Right renal pelvis (tissue), 4 donors: Measurements from ENCODE around the gene ARHGAP15. TPM values are rescaled to one million over a fixed set of nuclear protein-coding genes. Genes with fewer than 3 reads are reported as not detected.

ENCODE experiments used
- DNase-seq, 4 donors: peaks; one replicate each; pipeline ENCODE4 v3.0.0-alpha.2; 2013; ENCODE audit warnings: low read depth in 4 of 4, low spot score in 3 of 4, missing footprints in 1 of 4
- polyA plus RNA-seq, 4 donors: library from polyadenylated mRNA; unstranded; fragments of 120-200 nt; gene quantifications; one replicate each; pipeline ENCODE4 v1.2.1, GENCODE V29; 2013; ENCODE audit not compliant: insufficient read length in 4 of 4

The ARHGAP15 gene
- polyA plus RNA-seq, 4 donors = 4.3 to 7.5 (median 6.1) TPM

- no peak for DNase-seq
These were observed 253.8 kb downstream of the ARHGAP15 start for GRCh38 chr2:143383016-143383415.

GRCh38 chr2:143384111-143384510 lies 254.9 kb downstream of the ARHGAP15 start:
- DNase-seq = no peak

- no peak for DNase-seq
These were observed 261.0 kb downstream of the ARHGAP15 start for GRCh38 chr2:143390171-143390570.

DNA sequence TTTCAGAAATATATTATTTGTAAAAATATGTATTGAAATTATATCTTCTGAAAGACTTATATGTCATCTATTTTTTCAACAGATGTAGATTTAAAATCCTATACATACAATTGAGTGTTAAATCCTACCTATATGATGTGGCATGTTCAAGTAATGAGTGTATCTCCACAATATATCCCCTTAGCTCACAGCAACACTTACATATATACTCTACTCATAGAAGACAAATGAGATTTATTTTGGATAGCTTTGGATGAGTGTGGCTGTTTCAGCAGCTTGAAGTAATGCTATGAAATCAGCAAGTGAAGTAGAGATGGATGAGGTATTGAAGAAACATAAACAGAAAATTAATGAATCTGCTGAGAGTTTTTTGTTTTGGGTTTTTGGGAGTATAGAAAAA lies 263.1 kb downstream of the ARHGAP15 start:
- DNase-seq = no peak

DNA sequence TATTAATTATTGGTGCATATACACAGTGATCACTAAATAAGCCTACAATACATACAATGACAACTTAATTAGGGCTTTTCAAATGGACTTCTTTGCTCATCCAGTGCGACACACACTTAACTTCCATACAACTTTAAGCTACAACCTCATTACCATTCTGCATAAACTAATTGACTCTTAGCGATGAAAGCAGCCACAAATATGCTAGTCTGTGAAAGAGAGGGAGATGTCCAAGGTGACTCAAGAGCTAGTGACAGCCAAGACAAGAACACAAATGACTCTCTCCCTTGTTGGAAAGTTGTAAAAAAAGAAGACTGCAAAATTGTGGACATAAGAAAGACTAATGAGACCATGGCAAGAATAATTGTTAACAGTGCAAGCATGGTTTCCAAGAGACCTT lies 264.8 kb downstream of the ARHGAP15 start:
- no peak for DNase-seq

GRCh38 chr2:143397884-143398614 lies 268.8 kb downstream of the ARHGAP15 start:
- DNase-seq = no peak

- no peak for DNase-seq
These were observed 269.6 kb downstream of the ARHGAP15 start for GRCh38 chr2:143398781-143399180.

DNA sequence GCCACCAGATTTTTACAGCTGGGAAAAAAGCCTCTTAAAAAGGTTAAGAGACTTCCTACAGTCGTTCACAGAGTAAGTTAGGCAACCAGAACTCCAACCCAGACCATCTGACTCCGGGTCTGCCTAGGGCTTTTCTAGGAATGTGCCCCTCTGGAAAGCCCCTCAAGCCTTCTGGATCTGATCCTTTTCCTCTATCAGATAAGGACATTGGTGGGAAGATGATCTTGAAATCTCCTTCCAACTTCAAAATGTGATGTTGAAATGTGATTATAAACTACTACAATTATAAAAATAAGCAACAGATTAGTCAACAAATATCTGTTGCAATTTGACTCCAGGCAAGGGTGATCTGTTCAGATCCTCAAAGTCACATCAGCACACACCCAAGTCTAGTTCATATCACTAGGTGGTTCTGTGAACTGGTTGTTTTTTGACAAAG lies 270.4 kb downstream of the ARHGAP15 start:
- DNase-seq = no peak

- DNase-seq = no peak
These were observed 272.6 kb downstream of the ARHGAP15 start for GRCh38 chr2:143401861-143402260.

DNA sequence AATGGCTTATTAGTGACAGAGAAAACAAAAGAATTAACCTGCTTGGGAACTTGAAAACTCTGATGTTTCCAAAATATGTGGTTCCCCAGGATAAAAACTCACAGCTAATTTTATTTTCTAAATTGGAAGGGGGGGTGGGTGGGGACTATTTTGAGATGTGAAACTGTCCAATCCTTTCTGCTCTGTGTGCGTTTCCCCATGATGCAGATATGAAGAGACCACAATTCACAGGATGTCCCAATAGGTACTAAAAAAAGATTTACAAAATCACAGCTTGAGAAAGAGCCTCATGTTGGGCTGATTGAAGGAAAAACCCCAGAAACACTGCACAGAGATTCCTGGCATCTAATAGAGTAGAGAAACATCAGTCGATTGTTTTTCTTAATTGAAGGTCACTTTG lies 273.2 kb downstream of the ARHGAP15 start:
- DNase-seq = no peak

GRCh38 chr2:143410082-143410897 lies 281.1 kb downstream of the ARHGAP15 start:
- DNase-seq = no peak

DNA sequence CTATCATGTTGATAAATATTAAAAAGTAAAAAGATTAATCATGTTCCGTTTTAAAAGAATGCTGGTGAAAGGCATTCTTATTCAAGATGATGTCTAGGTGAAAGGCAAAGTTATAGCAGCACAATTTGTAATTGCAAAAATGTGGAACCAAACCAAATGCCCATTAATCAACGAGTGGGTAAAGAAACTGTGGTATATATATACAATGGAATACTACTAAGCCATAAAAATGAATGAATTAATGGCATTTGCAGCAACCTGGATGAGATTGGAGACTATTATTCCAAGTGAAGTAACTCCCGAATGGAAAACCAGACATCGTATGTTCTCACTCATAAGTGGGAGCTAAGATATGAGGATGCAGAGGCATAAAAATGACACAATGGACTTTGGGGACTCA lies 286.4 kb downstream of the ARHGAP15 start:
- DNase-seq = no peak

DNA sequence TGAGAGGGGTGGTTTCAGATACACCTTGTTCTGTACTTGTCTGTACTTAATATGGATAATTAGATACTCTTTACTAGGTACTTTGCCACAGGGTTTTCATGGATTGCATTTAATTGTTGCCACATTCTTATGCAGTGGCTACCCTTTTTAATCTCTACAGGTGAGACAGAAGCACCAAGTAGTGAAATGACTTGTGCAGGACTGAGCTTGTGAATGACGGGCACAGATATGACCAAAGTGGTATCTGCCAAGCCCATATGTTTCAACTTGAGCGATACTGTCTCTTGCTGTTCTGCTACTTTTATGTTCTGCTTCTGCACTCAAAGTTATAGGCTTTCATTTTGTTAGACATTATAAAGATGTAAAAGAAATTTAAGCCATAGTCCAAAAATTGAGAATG lies 288.2 kb downstream of the ARHGAP15 start:
- no peak for DNase-seq

DNA sequence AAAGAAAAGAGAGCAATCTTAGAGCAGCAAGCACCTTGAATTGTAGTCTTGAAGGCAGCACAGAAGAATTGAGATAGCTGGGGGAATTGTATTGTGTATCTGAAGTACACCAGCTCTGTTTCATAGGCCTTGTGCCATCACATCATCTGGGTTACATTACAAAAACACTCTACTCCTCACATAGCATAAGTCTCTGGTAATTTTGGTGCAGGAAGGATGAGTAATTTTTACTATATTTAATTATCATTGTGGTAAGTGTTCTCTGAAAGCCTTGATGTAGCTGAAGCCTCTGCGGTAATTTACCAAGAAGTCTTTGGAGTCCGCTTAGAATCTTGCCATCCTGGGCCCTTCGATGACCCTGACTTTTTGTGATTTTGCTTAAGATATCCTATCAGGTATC lies 291.1 kb downstream of the ARHGAP15 start:
- DNase-seq = no peak

GRCh38 chr2:143422681-143423080 lies 293.5 kb downstream of the ARHGAP15 start:
- no peak for DNase-seq

DNA sequence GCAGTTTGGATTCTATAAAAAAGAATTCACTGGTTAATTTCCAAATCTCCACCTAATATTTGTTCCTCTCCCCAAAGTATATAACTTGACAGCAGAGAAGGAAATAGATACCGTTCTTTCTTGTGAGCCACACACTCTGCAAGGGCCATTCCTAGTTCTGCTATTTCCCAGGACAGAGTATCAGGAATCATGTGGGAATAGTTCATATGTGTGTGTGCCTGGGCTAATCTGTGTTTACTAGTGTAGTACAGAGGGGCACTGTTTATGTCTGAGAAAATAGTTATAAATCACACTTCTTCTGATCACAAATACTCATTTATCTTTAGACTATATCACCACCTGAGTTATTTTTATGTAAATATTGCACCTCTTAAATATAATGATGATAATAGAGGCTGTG lies 296.7 kb downstream of the ARHGAP15 start:
- DNase-seq = no peak

- no peak for DNase-seq
These were observed 297.1 kb downstream of the ARHGAP15 start for GRCh38 chr2:143426296-143426695.

DNA sequence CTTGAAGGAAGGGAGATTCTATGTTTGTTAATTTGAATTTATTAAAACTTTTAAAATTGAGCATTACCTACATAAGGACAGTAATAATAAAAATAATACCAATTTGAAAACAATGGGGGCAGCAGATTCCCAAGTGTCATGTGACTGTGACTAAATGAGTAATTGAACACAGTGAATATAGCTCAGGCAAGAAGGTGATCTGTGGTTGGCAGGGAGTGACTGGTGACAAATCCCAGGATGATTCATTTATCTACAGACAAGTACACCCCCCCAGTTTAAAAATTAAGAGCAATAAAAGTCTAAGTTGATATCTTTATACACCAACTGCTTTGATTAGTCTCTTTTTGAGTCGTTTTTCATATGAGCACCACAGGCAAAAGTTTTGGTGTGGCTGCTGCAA lies 299.5 kb downstream of the ARHGAP15 start:
- no peak for DNase-seq

DNA sequence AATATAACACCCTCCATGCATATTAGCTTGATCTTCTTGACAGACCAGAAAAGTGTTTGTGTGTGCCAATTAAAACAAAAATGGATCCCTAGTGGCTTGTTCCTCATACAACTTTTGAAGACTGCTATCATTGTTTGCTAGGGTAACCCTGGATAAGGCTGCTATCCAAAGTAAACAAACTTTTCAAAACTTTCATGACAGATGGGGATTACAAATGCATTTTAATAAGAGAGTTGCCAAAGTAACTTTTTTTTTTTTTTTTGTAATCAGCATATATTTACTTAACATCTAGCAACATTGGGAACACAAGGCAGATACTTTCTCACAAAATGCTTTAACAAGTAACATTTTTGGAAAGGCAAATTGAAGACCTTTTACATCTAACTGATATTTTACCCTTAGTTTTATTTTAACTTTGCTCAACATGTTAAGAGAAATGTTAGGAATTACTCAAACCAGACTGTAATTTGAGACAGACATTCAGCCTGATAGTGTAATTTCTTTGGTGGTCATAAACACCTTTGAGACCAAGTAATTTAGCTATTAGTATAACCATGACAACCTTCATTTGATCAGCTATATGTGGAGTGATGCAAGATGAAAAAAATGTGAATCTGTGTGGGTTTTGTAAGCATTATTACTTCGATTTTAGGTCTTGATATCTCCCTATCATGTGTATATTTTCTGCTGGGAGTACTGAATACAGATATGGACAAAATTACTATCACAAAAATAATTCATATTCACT lies 300.9 kb downstream of the ARHGAP15 start:
- peak in 2 of 4 donors; percentile 12 to 40 for DNase-seq

DNA sequence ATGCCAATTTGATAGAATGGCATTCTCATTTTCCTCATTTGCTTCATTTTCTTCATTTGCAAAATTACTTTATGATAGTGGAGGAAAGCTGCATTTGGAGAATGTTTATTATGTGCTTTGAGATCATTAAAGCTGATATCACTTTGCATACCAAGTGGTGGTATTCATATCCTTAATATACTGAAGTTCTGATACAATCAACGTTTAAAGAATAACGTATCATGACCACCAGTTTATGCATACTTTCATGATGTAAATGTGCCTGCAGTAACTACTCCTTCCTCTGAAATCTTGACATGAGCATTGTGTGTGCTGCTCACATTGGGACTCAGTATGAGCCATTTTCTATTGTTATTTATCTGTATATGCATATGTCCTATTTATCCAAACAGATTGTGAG lies 302.1 kb downstream of the ARHGAP15 start:
- no peak for DNase-seq

GRCh38 chr2:143433251-143433650 lies 304.0 kb downstream of the ARHGAP15 start:
- DNase-seq = peak in 3 of 4 donors; percentile 28 to 50 (median 36)
